Kidney glomerular epithelial cell (primary cell): ENCODE results near the gene AFM.
"Not testable (repeated sequence)": the region's sequence is repeated elsewhere in the genome, so short reads cannot be mapped to it uniquely, and the experiment has no call there.

Source experiments
- DNase-seq: peaks from one replicate; lab custom pipeline; 2025; lab: John Stamatoyannopoulos, UW

AFM gene

DNA sequence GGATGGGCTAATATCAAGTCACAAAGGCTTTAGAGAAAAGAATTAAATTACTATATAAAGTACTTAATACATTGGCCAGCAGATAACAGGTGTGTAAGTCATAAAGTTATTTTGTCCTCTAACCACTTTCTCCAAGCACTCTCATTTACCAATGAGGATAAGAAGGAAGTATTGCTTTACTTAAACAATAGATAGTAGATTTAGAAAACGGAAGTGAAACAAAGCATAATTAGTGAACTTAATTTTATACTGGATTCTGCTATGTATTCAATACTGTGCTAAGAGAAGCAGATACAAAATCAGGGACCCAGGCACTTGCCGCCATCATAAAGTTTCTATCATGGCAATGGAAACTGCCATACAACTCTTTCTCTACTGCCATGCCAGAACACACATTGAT lies 24.0 kb downstream of the AFM start:
- DNase-seq, result no peak

DNA sequence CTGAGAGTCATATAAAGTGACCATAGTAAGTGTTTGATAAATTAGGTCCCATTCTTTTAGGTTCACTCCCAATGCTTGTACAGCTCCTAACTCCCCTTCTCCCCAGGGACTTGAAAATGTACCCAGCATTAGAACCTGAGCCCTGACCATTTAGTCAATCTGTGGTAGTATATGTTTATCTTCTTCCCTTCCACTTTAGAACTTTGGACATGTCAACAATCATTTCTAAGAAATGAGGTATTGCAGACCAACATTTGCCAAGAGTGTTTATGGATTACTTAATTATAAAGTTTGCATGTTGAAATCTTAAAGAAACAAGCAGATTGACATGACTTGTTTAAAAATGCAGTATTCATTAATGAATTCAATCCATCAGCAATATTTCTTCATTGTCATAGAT lies 26.0 kb downstream of the AFM start:
- no peak for DNase-seq

DNA sequence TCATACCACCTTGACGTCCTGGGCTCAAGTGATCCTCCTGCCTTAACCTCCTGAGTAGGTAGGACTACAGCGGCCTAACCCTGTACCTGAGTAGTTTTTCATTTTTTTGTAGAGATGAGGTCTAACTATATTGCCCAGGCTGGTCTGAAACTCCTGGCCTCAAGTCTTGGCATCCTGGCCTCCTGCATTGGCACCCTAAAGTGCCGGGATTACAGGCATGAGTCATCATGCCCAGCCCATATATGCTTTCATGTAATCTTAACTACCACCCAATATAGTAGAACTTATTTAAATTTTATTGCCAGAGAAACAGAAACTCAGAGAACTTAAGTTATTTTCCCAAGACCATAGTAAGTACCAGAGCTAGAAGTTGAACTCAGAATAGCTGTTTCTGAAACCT lies 27.1 kb downstream of the AFM start:
- DNase-seq, result no peak

DNA sequence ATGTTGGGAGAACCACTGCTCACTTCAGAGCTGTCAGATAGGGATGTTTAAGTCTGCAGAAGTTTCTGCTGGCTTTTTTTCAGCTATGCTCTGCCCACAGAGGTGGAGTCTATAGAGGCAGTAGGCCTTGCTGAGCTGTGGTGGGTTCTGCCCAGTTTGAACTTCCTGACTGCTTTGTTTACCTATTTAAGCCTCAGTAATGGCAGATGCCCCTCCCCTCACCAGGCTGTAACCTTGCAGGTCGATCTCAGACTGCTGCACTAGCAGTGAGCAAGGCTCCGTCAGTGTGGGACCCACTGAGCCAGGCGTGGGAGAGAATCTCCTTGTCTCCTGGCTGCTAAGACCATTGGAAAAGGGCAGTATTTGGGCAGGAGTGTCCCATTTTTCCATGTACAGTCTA lies 36.8 kb downstream of the AFM start:
- DNase-seq, result no peak

DNA sequence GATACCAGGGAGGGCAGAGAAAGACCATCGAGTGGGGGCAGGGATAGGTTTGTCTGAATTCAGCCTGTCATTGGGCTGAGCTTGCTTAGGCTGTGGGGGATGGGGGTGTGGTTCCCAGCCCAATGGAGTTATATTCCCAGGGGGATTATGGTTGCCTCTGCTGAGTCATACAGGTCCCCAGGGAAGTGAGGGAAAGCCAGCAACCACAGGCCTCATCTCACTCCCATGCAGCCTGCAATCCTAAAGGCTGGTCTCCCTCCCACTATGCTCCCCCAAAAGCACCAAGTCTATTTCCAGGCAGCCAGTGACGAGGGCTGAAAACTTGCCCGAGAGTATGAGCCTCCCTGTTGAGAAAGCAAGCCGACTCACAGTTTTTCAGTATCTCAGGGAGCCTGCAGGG lies 39.3 kb downstream of the AFM start:
- DNase-seq, result no peak

DNA sequence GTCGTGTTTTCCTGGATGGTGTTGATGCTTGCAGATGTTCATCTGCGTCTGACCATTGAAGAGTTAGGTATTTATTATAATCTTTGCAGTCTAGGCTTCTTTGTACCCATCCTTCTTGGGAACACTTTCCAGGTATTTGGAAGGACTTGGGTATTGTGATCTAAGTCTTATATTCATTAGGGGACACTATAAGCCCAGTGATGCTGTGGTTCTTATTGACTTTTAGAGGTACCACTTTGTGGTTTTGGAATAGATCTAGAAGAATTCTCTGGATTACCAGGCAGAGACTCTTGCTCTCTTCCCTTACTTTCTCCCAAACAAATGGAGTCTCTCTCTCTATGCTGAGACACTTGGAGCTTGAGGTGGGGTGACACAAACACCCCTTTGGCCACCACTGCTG lies 41.6 kb downstream of the AFM start:
- DNase-seq, result no peak

DNA sequence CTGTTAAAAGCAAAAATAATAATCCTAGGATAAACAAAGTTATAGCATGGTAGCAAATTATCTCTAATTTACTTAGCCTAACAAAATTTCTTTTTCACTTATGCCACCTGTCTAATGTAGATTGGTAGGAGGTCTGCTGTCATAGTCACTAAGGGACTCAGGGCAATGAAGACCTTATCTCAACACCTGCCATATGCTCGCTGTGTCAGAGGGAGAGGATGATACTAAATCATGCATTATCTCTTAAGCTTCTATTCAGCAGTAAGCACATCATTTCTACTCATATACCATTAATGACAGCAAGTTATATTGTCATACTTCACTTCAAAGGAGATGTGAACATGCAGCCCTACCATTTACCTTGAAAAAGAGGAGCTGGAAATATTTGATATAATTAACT lies 44.1 kb downstream of the AFM start:
- no peak for DNase-seq

DNA sequence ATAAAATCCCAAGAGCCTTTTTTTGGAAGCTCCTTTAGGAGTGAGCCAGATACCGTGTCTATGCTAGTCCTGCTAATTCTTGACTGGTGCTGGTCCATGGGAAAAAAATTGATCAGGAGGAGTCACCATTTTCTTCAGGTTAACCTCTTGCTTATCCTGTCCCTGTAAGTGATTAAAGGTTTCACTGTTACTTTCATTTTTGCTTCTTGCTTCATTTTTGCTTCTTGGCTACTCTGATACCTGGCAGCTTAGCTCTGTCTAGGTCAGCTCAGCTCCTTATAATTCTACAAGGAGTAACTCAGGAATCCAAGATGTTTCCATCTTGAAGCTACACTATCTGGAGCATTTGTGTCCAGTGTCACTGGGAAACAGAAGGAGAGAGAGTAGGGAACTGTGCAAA lies 45.7 kb downstream of the AFM start:
- DNase-seq, result no peak

DNA sequence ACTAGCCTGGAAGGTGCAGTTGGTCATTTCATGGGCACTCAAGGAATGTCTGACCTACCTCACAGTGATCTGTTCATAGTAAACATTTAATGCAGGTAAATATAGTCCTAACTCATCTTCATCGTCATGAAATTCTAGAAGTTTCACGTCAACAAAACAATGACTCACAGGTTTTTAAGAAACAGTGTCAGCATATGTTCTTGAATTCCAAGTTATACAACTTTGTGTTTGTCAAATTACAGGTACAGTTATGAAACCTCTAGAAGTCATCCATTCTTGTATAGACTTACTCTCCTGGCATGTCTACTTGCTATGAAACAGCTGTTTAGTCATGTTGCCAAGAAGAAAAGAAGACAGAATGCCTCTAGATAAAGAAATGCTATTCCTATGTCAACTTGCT lies 46.6 kb downstream of the AFM start:
- DNase-seq, result no peak

DNA sequence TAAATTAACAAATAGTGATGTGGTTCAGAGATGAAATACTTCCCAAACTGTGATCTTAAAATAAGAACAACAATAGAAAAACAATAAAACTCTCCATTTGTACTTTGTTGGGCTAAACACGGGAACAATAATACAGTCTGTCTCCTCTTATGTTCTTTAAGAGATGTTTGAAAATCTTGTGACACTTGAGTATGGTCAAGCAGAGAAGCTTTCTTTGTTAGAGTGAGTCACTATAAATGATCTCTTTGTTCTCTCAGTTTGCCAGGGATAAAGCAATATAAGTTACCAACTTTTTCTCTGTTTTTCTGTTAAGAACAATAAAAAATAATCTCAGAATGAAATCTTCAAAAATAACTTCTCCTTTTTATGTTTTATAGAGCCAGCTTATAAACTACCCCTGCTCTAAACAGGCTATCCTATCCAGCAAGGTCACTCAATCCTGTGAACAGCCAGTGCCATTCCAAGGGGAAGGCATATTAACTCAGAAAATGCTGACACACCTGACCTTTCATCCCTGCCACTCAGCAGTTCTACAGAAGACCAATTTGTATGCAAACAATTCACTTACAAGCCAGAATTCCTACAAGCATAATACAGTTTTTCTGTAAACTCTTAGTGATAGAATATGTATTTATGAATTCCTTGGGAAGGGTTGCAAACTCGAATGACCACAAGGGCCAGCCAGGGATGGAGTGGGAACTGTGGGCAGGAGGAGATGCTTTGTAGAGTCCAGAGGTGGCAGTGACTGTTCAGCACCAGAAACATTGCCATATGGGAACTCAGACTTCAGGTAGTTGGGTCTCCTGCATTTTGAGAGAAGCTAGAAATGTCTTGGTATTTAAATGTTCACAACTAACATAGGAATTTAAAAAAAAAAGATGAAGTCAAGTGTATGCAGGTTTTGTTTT lies 52.2 kb downstream of the AFM start:
- DNase-seq, result no peak

DNA sequence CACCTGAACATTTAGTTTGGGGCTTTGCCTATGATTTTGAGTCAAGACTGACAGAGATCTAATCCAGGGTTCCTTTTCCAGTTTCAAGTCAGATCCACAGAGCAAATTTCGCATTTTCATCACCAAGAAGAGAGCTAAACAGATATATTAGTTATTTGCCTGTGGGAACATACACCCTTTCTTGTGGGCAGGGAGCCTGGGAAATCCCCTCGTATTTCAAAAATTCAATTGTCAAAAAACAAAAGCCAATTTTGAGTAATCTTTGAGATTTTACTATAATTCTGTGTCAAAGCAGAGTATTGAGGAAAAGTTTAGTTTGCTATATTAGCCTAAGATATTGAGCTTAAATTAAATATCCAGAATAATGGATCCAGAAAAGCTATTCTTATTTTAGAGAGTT lies 56.6 kb downstream of the AFM start:
- no peak for DNase-seq

DNA sequence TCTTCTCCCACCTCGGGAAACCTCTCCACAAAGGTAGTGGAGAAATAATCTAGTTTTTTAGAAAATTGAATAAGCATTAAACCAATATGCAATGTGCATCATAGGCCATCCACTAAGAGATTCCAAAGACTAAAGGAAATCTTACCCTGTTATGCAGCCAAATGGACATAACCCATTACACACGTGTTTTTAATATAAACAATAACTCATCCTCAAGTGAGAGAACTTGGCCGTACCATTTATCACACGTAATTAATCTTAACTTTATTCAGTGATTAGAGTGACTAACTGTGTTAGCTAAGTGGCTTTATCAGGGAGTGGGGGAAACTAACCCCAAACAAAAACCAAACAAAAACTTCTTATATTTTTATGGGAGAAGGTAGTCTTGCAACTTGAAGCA lies 57.8 kb downstream of the AFM start:
- DNase-seq, result no peak

DNA sequence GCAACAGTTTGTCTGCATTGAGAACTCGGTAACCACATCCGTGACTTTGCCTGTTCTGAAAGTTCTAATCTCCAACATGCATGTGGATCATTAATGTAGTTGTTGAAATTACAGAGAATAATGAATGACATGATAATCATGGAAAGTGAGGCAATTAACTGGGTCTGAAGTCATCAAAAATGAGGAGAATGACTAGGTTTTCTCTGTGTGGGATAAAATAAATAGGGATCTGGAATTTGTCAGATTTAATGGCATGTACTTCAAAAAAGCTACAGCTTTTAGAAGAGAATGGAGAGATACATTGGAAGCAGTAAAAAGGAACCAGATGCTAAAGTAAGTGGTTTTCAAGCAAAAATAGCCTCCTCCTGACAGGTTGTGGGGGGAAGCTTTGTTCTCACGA lies 59.3 kb downstream of the AFM start:
- no peak for DNase-seq

DNA sequence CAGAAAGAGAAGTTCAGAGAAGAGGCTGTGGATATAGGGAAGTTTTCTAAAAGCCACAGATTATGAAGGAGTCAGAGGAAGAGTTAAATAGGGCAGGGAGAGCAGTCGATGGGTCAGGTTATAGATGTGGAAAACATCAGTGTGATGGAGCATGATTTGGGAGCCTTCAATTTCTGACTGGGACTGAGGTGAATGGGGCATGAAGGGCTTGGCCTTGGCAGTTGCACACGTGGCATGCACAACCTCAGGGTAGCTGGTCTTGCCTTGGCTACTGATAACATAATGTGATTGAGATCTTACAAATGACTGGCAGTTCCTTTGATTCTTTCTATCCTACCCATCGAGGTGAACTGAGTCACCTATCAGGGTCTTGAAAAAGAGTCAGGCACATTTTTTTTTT lies 59.7 kb downstream of the AFM start:
- DNase-seq, result no peak

DNA sequence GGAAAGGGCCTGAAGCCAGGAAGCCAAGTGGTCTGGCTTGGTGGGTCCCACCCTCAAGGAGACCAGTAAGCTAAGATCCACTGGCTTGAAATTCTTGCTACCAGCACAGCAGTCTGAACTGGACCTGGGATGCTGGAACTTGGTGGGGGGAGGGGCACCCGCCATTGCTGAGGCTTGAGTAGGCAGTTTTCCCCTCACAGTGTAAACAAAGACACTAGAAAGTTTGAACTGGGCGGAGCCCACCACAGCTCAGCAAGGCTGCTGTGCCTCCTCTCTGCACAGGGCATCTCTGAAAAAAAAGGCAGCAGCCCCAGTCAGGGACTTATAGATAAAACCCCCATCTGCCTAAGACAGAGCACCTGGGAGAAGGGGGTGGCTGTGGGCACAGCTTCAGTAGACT lies 63.1 kb downstream of the AFM start:
- DNase-seq, result no peak

DNA sequence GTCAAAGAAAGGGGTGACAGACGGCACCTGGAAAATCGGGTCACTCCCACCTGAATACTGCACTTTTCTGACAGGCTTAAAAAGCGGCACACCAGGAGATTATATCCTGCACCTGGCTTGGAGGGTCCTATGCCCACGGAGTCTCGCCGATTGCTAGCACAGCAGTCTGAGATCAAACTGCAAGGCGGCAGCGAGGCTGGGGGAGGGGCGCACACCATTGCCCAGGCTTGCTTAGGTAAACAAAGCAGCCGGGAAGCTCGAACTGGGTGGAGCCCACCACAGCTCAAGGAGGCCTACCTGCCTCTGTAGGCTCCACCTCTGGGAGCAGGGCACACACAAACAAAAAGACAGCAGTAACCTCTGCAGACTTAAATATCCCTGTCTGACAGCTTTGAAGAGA lies 69.3 kb downstream of the AFM start:
- not testable (repeated sequence) for DNase-seq
